ENCODE results near the gene IDH3B.

Gene IDH3B

GRCh38 chr20:2706688-2707352 lies 42.8 kb upstream of the IDH3B start:
- no peak for DNase-seq (ENCODE audit: extremely low read depth, low read depth)
- no peak for TF ChIP-seq CTCF (IDR thresholded peaks at IDR 0.05; ENCODE audit: low read depth, low read length)

- no peak for DNase-seq (ENCODE audit: extremely low read depth, low read depth)
- TF ChIP-seq CTCF (IDR thresholded peaks at IDR 0.05; ENCODE audit: low read depth, low read length) = no peak
Measured at GRCh38 chr20:2705931-2706645, 42.1 kb upstream of the IDH3B start.

GRCh38 chr20:2703716-2704475 lies 39.9 kb upstream of the IDH3B start:
- no peak for DNase-seq (ENCODE audit: extremely low read depth, low read depth)
- no peak for TF ChIP-seq CTCF (IDR thresholded peaks at IDR 0.05; ENCODE audit: low read depth, low read length)

- TF ChIP-seq CTCF (IDR thresholded peaks at IDR 0.05; ENCODE audit: low read depth, low read length) = no peak
- no peak for DNase-seq (ENCODE audit: extremely low read depth, low read depth)
Measured at GRCh38 chr20:2701671-2702081, 37.7 kb upstream of the IDH3B start.

GRCh38 chr20:2700913-2701620 lies 37.1 kb upstream of the IDH3B start:
- DNase-seq (ENCODE audit: extremely low read depth, low read depth) = no peak
- TF ChIP-seq CTCF (IDR thresholded peaks at IDR 0.05; ENCODE audit: low read depth, low read length) = no peak

GRCh38 chr20:2699775-2700413 lies 35.9 kb upstream of the IDH3B start:
- no peak for TF ChIP-seq CTCF (IDR thresholded peaks at IDR 0.05; ENCODE audit: low read depth, low read length)
- DNase-seq (ENCODE audit: extremely low read depth, low read depth) = no peak
